BE2C (cell line): ENCODE measurements around the gene CERS1.
"Not testable (repeated sequence)": the region's sequence is repeated elsewhere in the genome, so short reads cannot be mapped to it uniquely, and the experiment has no call there.

Source experiments
- DNase-seq: peaks from one replicate; pipeline ENCODE4 v3.0.0-alpha.2; 2020
- H3K27me3 ChIP-seq: fragments of 250-450 bp; sonication (Bioruptor Pico); 2 replicates; pipeline ENCODE4 v1.5.1; 2020; ENCODE audit warnings: mild to moderate bottlenecking
- H3K36me3 ChIP-seq: fragments of 250-450 bp; sonication (Bioruptor Pico); 2 replicates; pipeline ENCODE4 v1.5.1; 2020; ENCODE audit warnings: mild to moderate bottlenecking
- H3K4me1 ChIP-seq: fragments of 250-450 bp; sonication (Bioruptor Pico); 2 replicates; pipeline ENCODE4 v1.5.1; 2020
- H3K4me3 ChIP-seq: 2 replicates; pipeline ENCODE4 v1.5.1; 2011; ENCODE audit warnings: low read depth, low read length
- H3K9me3 ChIP-seq: fragments of 250-450 bp; sonication (Bioruptor Pico); 2 replicates; pipeline ENCODE4 v1.5.1; 2020
- TF ChIP-seq, protein P1 (sequence below): IDR thresholded peaks from 2 replicates; pipeline ENCODE4 v1.5.1; 2012; ENCODE audit warnings: mild to moderate bottlenecking, low read depth, low read length

Gene CERS1

DNA sequence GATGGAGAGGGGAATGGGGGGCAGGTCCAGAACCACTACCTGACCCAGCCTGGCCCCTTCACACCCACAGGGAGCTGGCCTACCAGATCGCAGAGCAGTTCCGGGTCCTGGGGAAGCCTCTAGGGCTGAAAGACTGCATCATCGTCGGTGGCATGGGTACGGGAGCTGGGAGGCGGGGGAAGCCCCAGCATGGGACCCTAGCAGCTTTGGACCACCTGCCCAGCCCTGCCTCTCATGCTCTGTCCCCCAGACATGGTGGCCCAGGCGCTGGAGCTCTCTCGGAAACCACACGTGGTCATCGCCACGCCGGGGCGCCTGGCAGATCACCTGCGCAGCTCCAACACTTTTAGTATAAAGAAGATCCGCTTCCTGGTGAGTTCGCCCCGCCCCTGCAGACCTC is 25.6 kb upstream of the CERS1 start:
- TF ChIP-seq, protein P1, sequence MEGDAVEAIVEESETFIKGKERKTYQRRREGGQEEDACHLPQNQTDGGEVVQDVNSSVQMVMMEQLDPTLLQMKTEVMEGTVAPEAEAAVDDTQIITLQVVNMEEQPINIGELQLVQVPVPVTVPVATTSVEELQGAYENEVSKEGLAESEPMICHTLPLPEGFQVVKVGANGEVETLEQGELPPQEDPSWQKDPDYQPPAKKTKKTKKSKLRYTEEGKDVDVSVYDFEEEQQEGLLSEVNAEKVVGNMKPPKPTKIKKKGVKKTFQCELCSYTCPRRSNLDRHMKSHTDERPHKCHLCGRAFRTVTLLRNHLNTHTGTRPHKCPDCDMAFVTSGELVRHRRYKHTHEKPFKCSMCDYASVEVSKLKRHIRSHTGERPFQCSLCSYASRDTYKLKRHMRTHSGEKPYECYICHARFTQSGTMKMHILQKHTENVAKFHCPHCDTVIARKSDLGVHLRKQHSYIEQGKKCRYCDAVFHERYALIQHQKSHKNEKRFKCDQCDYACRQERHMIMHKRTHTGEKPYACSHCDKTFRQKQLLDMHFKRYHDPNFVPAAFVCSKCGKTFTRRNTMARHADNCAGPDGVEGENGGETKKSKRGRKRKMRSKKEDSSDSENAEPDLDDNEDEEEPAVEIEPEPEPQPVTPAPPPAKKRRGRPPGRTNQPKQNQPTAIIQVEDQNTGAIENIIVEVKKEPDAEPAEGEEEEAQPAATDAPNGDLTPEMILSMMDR: no peak
- Histone ChIP-seq H3K36me3 (peaks cover 45% of the 10 kb centered on the region), H3K4me3 (no peak overlapping the region), H3K4me1 (peaks cover 3% of the 10 kb centered on the region; the same call in 1 of the 2 replicates), H3K9me3 (no peaks in the 10 kb centered on the region), H3K27me3 (no peaks in the 10 kb centered on the region)
- no peak for DNase-seq

DNA sequence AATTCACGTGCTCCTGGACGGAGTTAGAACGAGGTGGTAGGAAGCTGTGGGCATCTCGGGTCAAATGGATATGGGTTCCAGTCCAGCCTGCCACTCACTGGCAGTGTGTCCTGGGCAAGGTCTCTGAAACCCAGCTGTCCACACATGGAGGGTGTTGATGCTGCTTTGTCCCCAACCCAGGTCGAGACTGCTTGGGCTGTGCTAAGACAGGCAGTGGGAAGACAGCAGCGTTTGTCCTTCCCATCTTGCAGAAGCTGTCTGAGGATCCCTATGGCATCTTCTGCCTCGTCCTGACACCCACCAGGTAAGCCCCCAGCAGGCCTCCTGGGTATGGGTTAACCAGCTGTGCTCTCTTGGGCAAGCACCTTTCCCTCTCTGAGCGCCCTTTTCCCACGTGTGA is 24.4 kb upstream of the CERS1 start:
- no peaks in the 10 kb centered on the region for H3K27me3 ChIP-seq
- peaks cover 3% of the 10 kb centered on the region; the same call in 1 of the 2 replicates for H3K4me1 ChIP-seq
- no peak for DNase-seq
- no peaks in the 10 kb centered on the region for H3K9me3 ChIP-seq
- TF ChIP-seq, protein P1: no peak
- H3K4me3 ChIP-seq: peak overlapping the region; percentile 100
- peaks cover 39% of the 10 kb centered on the region for H3K36me3 ChIP-seq

DNA sequence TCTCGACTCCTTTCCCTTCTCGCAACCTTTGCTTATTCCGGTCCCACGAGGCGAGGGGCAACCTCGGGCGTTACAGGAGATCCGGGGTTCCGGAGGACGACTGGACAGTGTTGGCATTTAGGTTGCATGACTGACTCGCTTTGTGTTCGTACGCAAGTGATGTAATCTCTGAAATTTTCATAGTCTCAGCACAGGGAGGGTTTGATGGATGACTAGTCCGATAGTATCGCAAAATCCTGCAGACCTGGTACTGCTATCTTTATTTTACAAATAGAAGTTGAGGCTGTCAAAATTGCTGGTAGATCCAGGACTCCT is 23.9 kb upstream of the CERS1 start:
- peaks cover 35% of the 10 kb centered on the region for H3K36me3 ChIP-seq
- no peak for DNase-seq
- H3K4me1 ChIP-seq: peaks cover 3% of the 10 kb centered on the region; the same call in 1 of the 2 replicates
- peak overlapping the region; percentile 100 for H3K4me3 ChIP-seq
- H3K9me3 ChIP-seq: no peaks in the 10 kb centered on the region
- TF ChIP-seq, protein P1: no peak
- no peaks in the 10 kb centered on the region for H3K27me3 ChIP-seq

DNA sequence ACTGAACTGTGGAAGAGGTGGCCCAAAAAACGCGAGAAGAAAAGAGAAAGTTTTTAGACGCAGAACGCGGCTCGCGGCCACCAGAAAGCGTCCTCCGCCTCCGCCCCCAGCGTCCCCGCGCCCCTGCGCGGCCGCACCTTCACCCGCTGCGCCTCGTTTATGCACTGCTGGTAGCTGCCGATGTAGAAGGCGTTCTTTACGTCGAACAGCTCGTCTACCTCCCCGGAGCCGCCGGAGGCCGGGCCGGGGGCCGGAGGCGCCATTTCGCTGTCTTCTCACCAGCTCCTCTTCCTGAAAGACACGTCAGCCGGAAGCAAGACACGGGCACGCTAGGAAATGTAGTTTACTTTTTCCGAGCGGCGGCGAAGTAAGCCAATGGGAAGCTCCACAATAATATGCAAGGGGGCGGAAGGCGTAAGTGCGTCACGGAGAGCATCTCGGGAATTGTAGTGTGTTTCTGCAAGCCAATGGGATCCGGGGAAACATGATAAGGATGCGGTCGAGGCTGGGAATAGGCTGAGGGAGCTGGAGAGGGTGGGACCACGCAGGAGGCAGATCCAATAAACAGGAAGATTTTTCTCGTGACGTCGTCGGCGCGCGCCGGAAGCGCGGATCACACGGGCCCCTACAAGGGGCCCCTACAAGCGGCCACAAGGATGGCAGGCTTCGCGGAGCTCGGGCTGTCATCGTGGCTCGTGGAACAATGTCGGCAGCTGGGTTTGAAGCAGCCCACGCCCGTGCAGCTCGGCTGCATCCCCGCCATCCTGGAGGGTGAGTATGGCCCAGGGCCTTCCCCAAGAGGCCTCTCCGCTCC is 23.3 kb upstream of the CERS1 start, which contains the start of the genes COPE and DDX49:
COPE (minus strand) TSS at position 302 of the 814 bp plus-strand sequence; CDS start at position 263, 39 bp downstream.
DDX49 (plus strand) TSS at position 630 of the 814 bp plus-strand sequence; CDS start at position 657, 27 bp downstream.
- Histone ChIP-seq H3K4me1 (peaks cover 3% of the 10 kb centered on the region; the same call in 1 of the 2 replicates), H3K4me3 (peak within 1 kb of the TSS; percentile 100), H3K36me3 (peaks cover 29% of the 10 kb centered on the region), H3K27me3 (no peaks in the 10 kb centered on the region), H3K9me3 (no peaks in the 10 kb centered on the region)
- TF ChIP-seq, protein P1: no peak
- DNase-seq: peak; percentile 96

DNA sequence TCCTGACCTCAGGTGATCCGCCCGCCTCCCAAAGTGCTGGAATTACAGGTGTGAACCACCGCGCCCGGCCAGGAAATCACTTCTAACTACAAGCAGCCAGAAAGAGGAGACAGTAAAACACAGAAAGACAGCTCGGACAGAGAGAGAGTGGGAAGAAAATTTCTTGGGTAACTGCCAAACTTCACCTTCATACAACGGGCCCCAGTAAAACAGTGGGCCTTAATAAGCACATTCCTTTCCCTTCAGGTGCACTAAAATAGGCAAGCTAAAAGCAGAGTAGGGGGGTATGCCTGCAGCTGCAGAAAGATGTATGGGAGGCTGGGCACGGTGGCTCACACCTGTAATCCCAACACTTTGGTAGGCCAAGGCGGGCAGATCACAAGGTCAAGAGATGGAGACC is 21.6 kb upstream of the CERS1 start:
- H3K36me3 ChIP-seq: peaks cover 16% of the 10 kb centered on the region
- not testable (repeated sequence) for H3K4me1 ChIP-seq, H3K27me3 ChIP-seq, H3K9me3 ChIP-seq, H3K4me3 ChIP-seq, DNase-seq

DNA sequence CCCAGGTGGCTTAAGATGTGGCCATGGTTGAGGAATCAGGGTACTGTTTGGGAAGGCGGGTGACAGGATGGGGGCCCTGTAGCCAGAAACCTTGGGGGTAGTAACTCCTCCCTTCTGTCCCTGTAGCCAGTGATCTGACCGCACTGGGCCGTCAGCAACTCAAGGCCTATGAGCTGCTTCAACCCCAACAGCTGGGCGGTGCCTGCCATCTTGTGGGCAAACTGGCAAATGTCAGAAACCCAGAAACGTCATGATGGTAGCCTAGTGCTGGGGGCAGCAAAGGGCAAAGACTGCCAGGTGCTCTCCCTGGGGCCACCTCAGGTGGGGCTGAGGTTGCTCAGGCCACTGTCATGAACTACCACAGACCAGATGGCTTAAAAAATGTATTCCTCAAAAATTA is 19.7 kb upstream of the CERS1 start:
- peak; percentile 78 for DNase-seq

More for the DNA sequence above, 19.7 kb upstream of the CERS1 start:
- TF ChIP-seq, protein P1: peak; percentile 73
- Histone ChIP-seq H3K4me1 (peaks cover 3% of the 10 kb centered on the region; the same call in 1 of the 2 replicates), H3K4me3 (no peak overlapping the region), H3K9me3 (no peaks in the 10 kb centered on the region), H3K27me3 (no peaks in the 10 kb centered on the region), H3K36me3 (no peaks in the 10 kb centered on the region; the same call in none of the 2 replicates)
